A673 (cell line): ENCODE measurements around the gene CENPA. TPM values are rescaled to one million over a fixed set of nuclear protein-coding genes. Genes with fewer than 3 reads are reported as not detected.

Experiments used
- BruUV-seq: library from RNA; stranded (reverse); fragments of 400-500 nt; replicated peaks from 2 replicates; lab custom pipeline; 2021; lab: Mats Ljungman, UMichigan
- CTCF ChIA-PET: fragments of 300-600 bp; sonication (Branson Sonifier 250); formaldehyde crosslinking; loops from one replicate; lab custom pipeline; 2022; ENCODE audit warnings: antibody characterized with exemption; lab: Charles Lee
- POLR2A ChIA-PET: fragments of 300-600 bp; sonication (Branson Sonifier 250); formaldehyde crosslinking; loops from one replicate; lab custom pipeline; 2022; ENCODE audit warnings: antibody characterized with exemption; ENCODE audit not compliant: low non-redundant PET; lab: Charles Lee
- DNase-seq: peaks from one replicate; pipeline ENCODE4 v3.0.0-alpha.2; 2015; ENCODE audit warnings: low spot score
- H3K27ac ChIP-seq: fragments of 200-600 bp; sonication (generic); 2 replicates; pipeline ENCODE4 v1.5.1; 2016; ENCODE audit warnings: mixed run types, low read depth, mild to moderate bottlenecking, mixed read lengths, antibody characterized with exemption, low read length; ENCODE audit not compliant: poor library complexity, severe bottlenecking
- H3K27me3 ChIP-seq: fragments of 200-600 bp; sonication (generic); replicated peaks from 2 replicates; pipeline ENCODE4 v1.6.1; 2017; ENCODE audit warnings: mixed run types, low read depth, mild to moderate bottlenecking, mixed read lengths, antibody characterized with exemption, low read length; ENCODE audit not compliant: insufficient read depth, poor library complexity
- H3K36me3 ChIP-seq: fragments of 200-600 bp; sonication (generic); 2 replicates; pipeline ENCODE4 v1.6.1; 2016; ENCODE audit warnings: mixed run types, mild to moderate bottlenecking, mixed read lengths, antibody characterized with exemption, low read length; ENCODE audit not compliant: insufficient read depth, poor library complexity, severe bottlenecking
- H3K4me1 ChIP-seq: fragments of 200-600 bp; sonication (generic); 2 replicates; pipeline ENCODE4 v1.6.1; 2017; ENCODE audit warnings: mixed run types, mild to moderate bottlenecking, mixed read lengths, antibody characterized with exemption, low read length; ENCODE audit not compliant: insufficient read depth, poor library complexity, severe bottlenecking
- H3K4me3 ChIP-seq: fragments of 200-600 bp; sonication (generic); 2 replicates; pipeline ENCODE4 v1.5.1; 2016; ENCODE audit warnings: low read depth, mixed run types, mild to moderate bottlenecking, mixed read lengths, low read length; ENCODE audit not compliant: poor library complexity, severe bottlenecking
- H3K9me3 ChIP-seq: fragments of 200-600 bp; sonication (generic); 2 replicates; pipeline ENCODE4 v1.6.1; 2016; ENCODE audit warnings: mixed run types, low read depth, mild to moderate bottlenecking, mixed read lengths, antibody characterized with exemption, low read length; ENCODE audit not compliant: poor library complexity, severe bottlenecking
- CTCF ChIP-seq: fragments of 300-800, 200-600 bp; sonication (generic); conservative IDR thresholded peaks from 2 replicates; pipeline ENCODE4 v1.5.1; 2017; ENCODE audit warnings: low read depth, mild to moderate bottlenecking, antibody characterized with exemption, low read length, moderate library complexity, mixed read lengths
- EZH2 ChIP-seq: fragments of 200-600 bp; sonication (generic); IDR thresholded peaks from 2 replicates; pipeline ENCODE4 v1.6.1; 2017; ENCODE audit warnings: borderline replicate concordance, low read depth, mild to moderate bottlenecking, mixed read lengths, antibody characterized with exemption, low read length; ENCODE audit not compliant: poor library complexity, severe bottlenecking
- intact Hi-C: fragments of 100-400 bp; cut with micrococcal nuclease; formaldehyde crosslinking; loops from one replicate; pipeline ENCODE4 v1.10.0; 2022; ENCODE audit not compliant: unreplicated experiment
- total RNA-seq: library from RNA; stranded (reverse); gene quantifications from 2 replicates; pipeline ENCODE4 v1.2.3, GENCODE V29; 2021

CENPA gene
- total RNA-seq, 1 experiment from 2014 or later: 59.2 TPM

GRCh38 chr2:26780203-26780760 lies 5.6 kb upstream of the CENPA start:
- Histone ChIP-seq H3K27me3 (no peaks in the 10 kb centered on the region), H3K4me1 (no peaks in the 10 kb centered on the region), H3K27ac (no peak overlapping the region), H3K9me3 (no peaks in the 10 kb centered on the region), H3K36me3 (peaks cover 18% of the 10 kb centered on the region), H3K4me3 (no peak overlapping the region)
- TF ChIP-seq EZH2 (no peak), CTCF (no peak)
- intact Hi-C loops: no loop called here
- TSS peak; percentile 19 for BruUV-seq
- CTCF ChIA-PET: no interaction called here
- POLR2A ChIA-PET: no interaction called here
- no peak for DNase-seq

DNA sequence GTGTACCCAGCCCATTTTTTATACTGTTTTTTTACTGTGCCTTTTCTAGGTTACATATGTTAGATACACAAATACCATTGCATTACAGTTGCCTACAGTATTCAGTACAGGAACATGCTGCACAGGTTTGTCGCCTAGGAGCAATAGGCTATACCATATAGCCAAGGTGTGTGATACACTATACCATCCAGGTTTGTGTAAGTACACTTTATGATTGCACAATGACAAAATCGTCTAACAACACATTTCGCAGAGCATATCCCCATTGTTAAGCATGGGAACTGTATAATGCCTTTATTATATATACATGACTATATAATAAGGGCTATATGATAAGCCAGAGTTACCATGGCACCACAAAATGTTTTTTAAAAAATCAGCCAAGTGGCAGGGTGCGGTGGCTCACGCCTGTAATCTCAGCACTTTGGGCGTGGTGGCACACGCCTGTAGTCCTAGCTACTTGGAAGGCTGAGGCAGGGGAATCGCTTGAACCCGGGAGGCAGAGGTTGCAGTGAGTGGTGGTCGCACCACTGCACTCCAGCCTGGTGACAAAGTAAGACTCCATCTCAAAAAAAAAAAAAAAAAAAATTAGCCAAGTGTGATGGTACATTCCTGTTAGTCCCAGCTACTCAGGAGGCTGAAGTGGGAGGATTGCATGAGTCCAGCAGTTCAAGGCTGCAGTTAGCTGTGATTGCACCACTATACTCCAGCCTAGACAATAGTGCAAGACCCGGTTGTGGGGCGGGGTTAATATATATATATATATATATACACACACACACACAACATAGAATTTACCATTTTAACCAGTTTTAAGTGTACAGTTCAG lies 2.8 kb upstream of the CENPA start:
- peaks cover 4% of the 10 kb centered on the region for H3K4me1 ChIP-seq
- H3K27me3 ChIP-seq: no peaks in the 10 kb centered on the region
- TF ChIP-seq EZH2: no peak
- H3K9me3 ChIP-seq: no peaks in the 10 kb centered on the region
- intact Hi-C loops: no loop called here
- no peak overlapping the region for H3K4me3 ChIP-seq
- H3K36me3 ChIP-seq: peaks cover 14% of the 10 kb centered on the region
- CTCF ChIA-PET: no interaction called here
- DNase-seq: no peak
- no peak overlapping the region for H3K27ac ChIP-seq
- no TSS peak for BruUV-seq
- POLR2A ChIA-PET: no interaction called here

DNA sequence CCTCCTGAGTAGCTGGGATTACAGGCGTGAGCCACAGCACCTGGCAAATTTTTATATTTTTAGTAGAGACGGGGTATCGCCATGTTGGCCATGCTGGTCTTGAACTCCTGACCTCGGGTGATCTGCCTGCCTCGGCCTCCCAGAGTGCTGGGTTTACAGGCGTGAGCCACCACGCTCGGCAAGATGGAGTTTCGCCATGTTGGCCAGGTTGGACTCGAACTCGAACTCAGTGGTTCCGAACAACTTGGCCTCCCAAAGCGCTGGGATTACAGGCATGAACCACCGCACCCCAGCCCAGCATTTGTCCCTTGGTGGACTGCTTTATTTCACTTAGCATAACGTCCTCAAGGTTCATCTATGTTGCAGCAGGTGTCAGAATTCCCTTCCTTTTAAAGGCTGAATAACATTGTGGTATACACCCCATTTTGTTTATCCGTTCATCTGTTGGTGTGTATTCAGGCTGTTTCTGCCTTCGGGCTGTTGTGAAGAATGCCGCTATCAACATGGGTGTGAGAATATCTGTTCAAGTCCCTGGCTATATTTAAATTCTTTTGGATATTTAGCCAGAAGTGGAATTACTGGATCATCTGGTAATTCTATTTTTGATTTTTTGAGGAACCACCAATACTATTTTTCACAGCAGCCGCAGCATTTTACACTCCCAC lies 1.2 kb upstream of the CENPA start:
- Histone ChIP-seq H3K9me3 (no peaks in the 10 kb centered on the region), H3K36me3 (peaks cover 24% of the 10 kb centered on the region), H3K4me1 (peaks cover 4% of the 10 kb centered on the region), H3K27ac (no peak overlapping the region), H3K4me3 (no peak overlapping the region), H3K27me3 (no peaks in the 10 kb centered on the region)
- TF ChIP-seq EZH2: no peak
- no peak for TF ChIP-seq CTCF
- CTCF ChIA-PET: no interaction called here
- BruUV-seq: no TSS peak
- POLR2A ChIA-PET: no interaction called here
- intact Hi-C loops: no loop called here
- DNase-seq: no peak
